ENCODE measurements around the gene C6orf141. TPM values are rescaled to one million over a fixed set of nuclear protein-coding genes. Genes with fewer than 3 reads are reported as not detected.

The C6orf141 gene
- total RNA-seq, 1 experiment from 2014 or later = 43.8 TPM

GRCh38 chr6:49531774-49532569 is 18.5 kb upstream of the C6orf141 start:
- DNase-seq (peak; percentile 91), ATAC-seq (peak; percentile 91)
- no peaks in the 10 kb centered on the region for H3K27me3 ChIP-seq (ENCODE audit: low read length)
- peak overlapping the region; percentile 59 for H3K4me3 ChIP-seq (ENCODE audit: low read length)
- H3K9me3 ChIP-seq (ENCODE audit: low read length) = no peaks in the 10 kb centered on the region
- no TSS peak for BruUV-seq (replicated peaks)
- ChIA-PET CTCF (interaction anchor here (0.6 to 1.4 kb wide), 16 partner anchors 10 to 394 kb away, joined by 3 to 29 read pairs (median 6); partner anchors contain the start of gene C6orf141), POLR2A (ENCODE audit: unreplicated experiment) (interaction anchor here (0.6 to 0.7 kb wide), 3 partner anchors 39 to 1801 kb away, joined by 8 to 13 read pairs (median 9); no protein-coding TSS in a partner anchor)
- peaks cover 13% of the 10 kb centered on the region for H3K4me1 ChIP-seq (ENCODE audit: insufficient read depth, low read length)
- H3K9ac ChIP-seq (ENCODE audit: low read length) = peak overlapping the region; percentile 58
- no peaks in the 10 kb centered on the region for H3K79me2 ChIP-seq (ENCODE audit: low read length)
- H3K27ac ChIP-seq (ENCODE audit: low read length) = peak overlapping the region; percentile 2; the same call in 1 of the 2 replicates
- peak overlapping the region; percentile 64 for H2AFZ ChIP-seq (ENCODE audit: low read length)
- H3K9me2 ChIP-seq (replicated peaks; ENCODE audit: low read length) = no peaks in the 10 kb centered on the region
- intact Hi-C loops (cut with micrococcal nuclease) = loop anchor here (1.0 to 5.0 kb wide), 4 partner anchors 38 to 317 kb away; no protein-coding TSS in a partner anchor
- H3K36me3 ChIP-seq (ENCODE audit: low read depth, low read length) = no peaks in the 10 kb centered on the region
- H3F3A ChIP-seq (ENCODE audit: low read length, unreplicated experiment) = no peaks in the 10 kb centered on the region
- no peaks in the 10 kb centered on the region for H4K20me1 ChIP-seq (ENCODE audit: low read length)
- TF ChIP-seq CTCF (conservative IDR thresholded peaks at IDR 0.05; ENCODE audit: low read depth, low read length) (peak; percentile 100), EZH2 (IDR thresholded peaks at IDR 0.05; ENCODE audit: low read length, unreplicated experiment) (no peak)
- peak overlapping the region; percentile 69 for H3K4me2 ChIP-seq (ENCODE audit: low read length)

- Histone ChIP-seq H3K36me3 (ENCODE audit: low read depth, low read length) (no peaks in the 10 kb centered on the region), H3K4me1 (ENCODE audit: insufficient read depth, low read length) (peaks cover 23% of the 10 kb centered on the region), H3K9me2 (replicated peaks; ENCODE audit: low read length) (no peaks in the 10 kb centered on the region), H4K20me1 (ENCODE audit: low read length) (no peaks in the 10 kb centered on the region), H3K27me3 (ENCODE audit: low read length) (no peaks in the 10 kb centered on the region), H2AFZ (ENCODE audit: low read length) (peak overlapping the region; percentile 24), H3K4me3 (ENCODE audit: low read length) (0 out of 2 replicates have a peak overlapping the region, but pooled peaks have one; percentile 10), H3F3A (ENCODE audit: low read length, unreplicated experiment) (no peaks in the 10 kb centered on the region), H3K9ac (ENCODE audit: low read length) (peak overlapping the region; percentile 57), H3K4me2 (ENCODE audit: low read length) (peak overlapping the region; percentile 20), H3K9me3 (ENCODE audit: low read length) (no peaks in the 10 kb centered on the region), H3K79me2 (ENCODE audit: low read length) (no peaks in the 10 kb centered on the region), H3K27ac (ENCODE audit: low read length) (peak overlapping the region; percentile 83)
- no TSS peak for BruUV-seq (replicated peaks)
- POLR2A ChIA-PET (ENCODE audit: unreplicated experiment) = interaction anchor here (1.0 kb wide), 1 partner anchor 22 kb away, joined by 3 read pairs; no protein-coding TSS in a partner anchor
- peak; percentile 33 for DNase-seq
- no peak for TF ChIP-seq EZH2phosphoT487 (IDR thresholded peaks at IDR 0.05; ENCODE audit: borderline replicate concordance, low read length)
- no peak for TF ChIP-seq CTCF (conservative IDR thresholded peaks at IDR 0.05; ENCODE audit: low read depth, low read length)
- no peak for TF ChIP-seq EZH2 (IDR thresholded peaks at IDR 0.05; ENCODE audit: low read length, unreplicated experiment)
- CTCF ChIA-PET = interaction anchor here (0.6 kb wide), 1 partner anchor 17 kb away, joined by 6 read pairs; no protein-coding TSS in a partner anchor
- peak; percentile 62 for ATAC-seq
- intact Hi-C loops (cut with micrococcal nuclease) = no loop called here
These were observed 14.7 kb upstream of the C6orf141 start for GRCh38 chr6:49535795-49536194.

GRCh38 chr6:49539102-49539501 is 11.4 kb upstream of the C6orf141 start:
- no peaks in the 10 kb centered on the region for H4K20me1 ChIP-seq (ENCODE audit: low read length)
- H3K9me2 ChIP-seq (replicated peaks; ENCODE audit: low read length) = no peaks in the 10 kb centered on the region
- no peak for TF ChIP-seq EZH2 (IDR thresholded peaks at IDR 0.05; ENCODE audit: low read length, unreplicated experiment)
- no peak for TF ChIP-seq EZH2phosphoT487 (IDR thresholded peaks at IDR 0.05; ENCODE audit: borderline replicate concordance, low read length)
- no peak for TF ChIP-seq CTCF (conservative IDR thresholded peaks at IDR 0.05; ENCODE audit: low read depth, low read length)
- H3F3A ChIP-seq (ENCODE audit: low read length, unreplicated experiment) = peaks cover 6% of the 10 kb centered on the region
- no peaks in the 10 kb centered on the region for H3K9me3 ChIP-seq (ENCODE audit: low read length)
- BruUV-seq (replicated peaks) = no TSS peak
- intact Hi-C loops (cut with micrococcal nuclease) = no loop called here
- no peaks in the 10 kb centered on the region for H3K27me3 ChIP-seq (ENCODE audit: low read length)
- ATAC-seq (no peak), DNase-seq (no peak)
- ChIA-PET CTCF (no interaction called here), POLR2A (ENCODE audit: unreplicated experiment) (no interaction called here)
- peaks cover 34% of the 10 kb centered on the region for H3K4me1 ChIP-seq (ENCODE audit: insufficient read depth, low read length)
- no peaks in the 10 kb centered on the region for H3K79me2 ChIP-seq (ENCODE audit: low read length)
- H3K9ac ChIP-seq (ENCODE audit: low read length) = no peak overlapping the region
- no peaks in the 10 kb centered on the region for H3K36me3 ChIP-seq (ENCODE audit: low read depth, low read length)
- no peak overlapping the region for H3K4me3 ChIP-seq (ENCODE audit: low read length)
- no peak overlapping the region for H2AFZ ChIP-seq (ENCODE audit: low read length)
- no peak overlapping the region for H3K27ac ChIP-seq (ENCODE audit: low read length)
- no peak overlapping the region for H3K4me2 ChIP-seq (ENCODE audit: low read length)

All from PC-3 (cell line).